PC-3 (cell line): ENCODE results near the gene CD300C. TPM values are rescaled to one million over a fixed set of nuclear protein-coding genes. Genes with fewer than 3 reads are reported as not detected.
"Not testable (repeated sequence)": the region's sequence is repeated elsewhere in the genome, so short reads cannot be mapped to it uniquely, and the experiment has no call there.

ENCODE experiments used
- ATAC-seq: fragments of 200-7000 bp; cut with Tn5 transposase; 2 replicates; pipeline ENCODE4 v1.9.1; 2020; ENCODE audit warnings: mild to moderate bottlenecking, moderate library complexity
- BruUV-seq: library from RNA; stranded (reverse); fragments of 400-500 nt; replicated peaks from 2 replicates; lab custom pipeline; 2021; lab: Mats Ljungman, UMichigan
- CTCF ChIA-PET: fragments of 300-600 bp; sonication (Branson Sonifier 250); formaldehyde crosslinking; loops from one replicate; lab custom pipeline; 2022; ENCODE audit warnings: antibody characterized with exemption; lab: Charles Lee
- POLR2A ChIA-PET: fragments of 300-600 bp; sonication (Branson Sonifier 250); formaldehyde crosslinking; loops from one replicate; lab custom pipeline; 2022; ENCODE audit warnings: antibody characterized with exemption; ENCODE audit not compliant: unreplicated experiment; lab: Charles Lee
- DNase-seq: peaks from one replicate; pipeline ENCODE4 v3.0.0-alpha.2; 2015
- H2AFZ ChIP-seq: fragments of 300-600 bp; sonication (generic); 2 replicates; pipeline ENCODE4 v1.6.0; 2016; ENCODE audit warnings: antibody characterized with exemption, low read length
- H3F3A ChIP-seq: fragments of 300-600 bp; sonication (generic); one replicate; pipeline ENCODE4 v1.6.0; 2017; ENCODE audit warnings: antibody characterized with exemption, low read length, control low read depth, mild to moderate bottlenecking; ENCODE audit not compliant: unreplicated experiment
- H3K27ac ChIP-seq: fragments of 300-600 bp; sonication (generic); 2 replicates; pipeline ENCODE4 v1.5.1; 2016; ENCODE audit warnings: mild to moderate bottlenecking, low read length
- H3K27me3 ChIP-seq: fragments of 300-600 bp; sonication (generic); 2 replicates; pipeline ENCODE4 v1.6.1; 2016; ENCODE audit warnings: low read length, mixed read lengths
- H3K36me3 ChIP-seq: fragments of 300-600 bp; sonication (generic); 2 replicates; pipeline ENCODE4 v1.6.1; 2016; ENCODE audit warnings: low read depth, mixed run types, low read length, mixed read lengths
- H3K4me1 ChIP-seq: fragments of 300-600 bp; sonication (generic); 2 replicates; pipeline ENCODE4 v1.5.1; 2016; ENCODE audit warnings: low read length; ENCODE audit not compliant: insufficient read depth
- H3K4me2 ChIP-seq: fragments of 300-600 bp; sonication (generic); 2 replicates; pipeline ENCODE4 v1.6.0; 2016; ENCODE audit warnings: low read length
- H3K4me3 ChIP-seq: fragments of 300-600 bp; sonication (generic); 2 replicates; pipeline ENCODE4 v1.5.1; 2016; ENCODE audit warnings: mild to moderate bottlenecking, low read length, mixed read lengths
- H3K79me2 ChIP-seq: fragments of 300-600 bp; sonication (generic); 2 replicates; pipeline ENCODE4 v1.6.1; 2017; ENCODE audit warnings: low read length, mixed read lengths
- H3K9ac ChIP-seq: fragments of 300-600 bp; sonication (generic); 2 replicates; pipeline ENCODE4 v1.6.0; 2016; ENCODE audit warnings: mild to moderate bottlenecking, low read length
- H3K9me2 ChIP-seq: fragments of 300-600 bp; sonication (generic); replicated peaks from 2 replicates; pipeline ENCODE4 v1.6.1; 2016; ENCODE audit warnings: mixed run types, low read length, mixed read lengths
- H3K9me3 ChIP-seq: fragments of 300-600 bp; sonication (generic); 2 replicates; pipeline ENCODE4 v1.6.1; 2016; ENCODE audit warnings: low read length, mixed read lengths
- H4K20me1 ChIP-seq: fragments of 300-600 bp; sonication (generic); 2 replicates; pipeline ENCODE4 v1.6.1; 2016; ENCODE audit warnings: low read length, mixed read lengths
- EZH2 ChIP-seq: fragments of 300-600 bp; sonication (generic); IDR thresholded peaks from one replicate; pipeline ENCODE4 v1.6.1; 2017; ENCODE audit warnings: antibody characterized with exemption, mild to moderate bottlenecking, low read length; ENCODE audit not compliant: unreplicated experiment
- EZH2phosphoT487 ChIP-seq: fragments of 300-600 bp; sonication (generic); IDR thresholded peaks from 2 replicates; pipeline ENCODE4 v1.6.1; 2018; ENCODE audit warnings: mild to moderate bottlenecking, antibody characterized with exemption, low read length, borderline replicate concordance
- intact Hi-C: fragments of 100-400 bp; cut with micrococcal nuclease; formaldehyde crosslinking; loops from 2 replicates; pipeline ENCODE4 v1.9.0; 2023
- total RNA-seq: library from RNA; depleted of rRNA; stranded (reverse); fragments of >200 nt; gene quantifications from 2 replicates; pipeline ENCODE4 v1.2.3, GENCODE V29; 2014
- TF ChIP-seq, protein P1 (sequence below): fragments of 300-600 bp; sonication (generic); conservative IDR thresholded peaks from 2 replicates; pipeline ENCODE4 v1.5.1; 2017; ENCODE audit warnings: antibody characterized with exemption, low read depth, mild to moderate bottlenecking, low read length

The CD300C gene
- total RNA-seq, 1 experiment from 2014 or later = not detected

DNA sequence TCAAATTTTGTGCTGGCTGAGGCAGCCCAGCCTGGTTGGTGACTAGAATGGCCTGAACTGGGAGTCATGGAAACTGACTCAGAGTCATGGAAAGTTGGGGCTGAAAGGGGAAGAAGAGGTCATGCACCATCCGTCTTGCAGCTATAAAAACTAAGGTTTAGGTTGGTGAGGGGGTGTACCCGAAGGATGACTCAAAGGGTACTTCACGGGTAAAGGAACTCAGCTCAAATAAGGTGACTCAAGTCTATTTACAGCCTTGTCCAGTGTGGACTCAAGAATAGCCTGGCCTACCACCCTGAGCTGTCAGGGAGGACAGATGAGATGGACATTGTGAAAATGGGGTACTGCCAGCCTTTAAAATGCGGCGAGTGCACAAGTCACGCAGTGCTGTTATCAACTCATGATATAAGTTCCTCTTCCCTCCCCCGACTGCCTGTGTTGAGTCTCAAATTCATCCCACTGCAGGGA lies 33.3 kb downstream of the CD300C start:
- DNase-seq (peak; percentile 89), ATAC-seq (peak; percentile 87)
- POLR2A ChIA-PET = interaction anchor here (0.6 kb wide), 1 partner anchor 1113 kb away, joined by 4 read pairs; no protein-coding TSS in a partner anchor
- H4K20me1 ChIP-seq = no peaks in the 10 kb centered on the region
- peak overlapping the region; percentile 54; the same call in 1 of the 2 replicates for H3K9ac ChIP-seq
- H3K9me2 ChIP-seq = no peaks in the 10 kb centered on the region
- no peak overlapping the region for H2AFZ ChIP-seq
- H3F3A ChIP-seq = peaks cover 12% of the 10 kb centered on the region
- intact Hi-C loops = no loop called here
- CTCF ChIA-PET = no interaction called here
- H3K27me3 ChIP-seq = no peaks in the 10 kb centered on the region
- peak overlapping the region; percentile 16; the same call in 1 of the 2 replicates for H3K4me3 ChIP-seq
- TF ChIP-seq EZH2 (no peak), EZH2phosphoT487 (no peak)
- TF ChIP-seq, protein P1, sequence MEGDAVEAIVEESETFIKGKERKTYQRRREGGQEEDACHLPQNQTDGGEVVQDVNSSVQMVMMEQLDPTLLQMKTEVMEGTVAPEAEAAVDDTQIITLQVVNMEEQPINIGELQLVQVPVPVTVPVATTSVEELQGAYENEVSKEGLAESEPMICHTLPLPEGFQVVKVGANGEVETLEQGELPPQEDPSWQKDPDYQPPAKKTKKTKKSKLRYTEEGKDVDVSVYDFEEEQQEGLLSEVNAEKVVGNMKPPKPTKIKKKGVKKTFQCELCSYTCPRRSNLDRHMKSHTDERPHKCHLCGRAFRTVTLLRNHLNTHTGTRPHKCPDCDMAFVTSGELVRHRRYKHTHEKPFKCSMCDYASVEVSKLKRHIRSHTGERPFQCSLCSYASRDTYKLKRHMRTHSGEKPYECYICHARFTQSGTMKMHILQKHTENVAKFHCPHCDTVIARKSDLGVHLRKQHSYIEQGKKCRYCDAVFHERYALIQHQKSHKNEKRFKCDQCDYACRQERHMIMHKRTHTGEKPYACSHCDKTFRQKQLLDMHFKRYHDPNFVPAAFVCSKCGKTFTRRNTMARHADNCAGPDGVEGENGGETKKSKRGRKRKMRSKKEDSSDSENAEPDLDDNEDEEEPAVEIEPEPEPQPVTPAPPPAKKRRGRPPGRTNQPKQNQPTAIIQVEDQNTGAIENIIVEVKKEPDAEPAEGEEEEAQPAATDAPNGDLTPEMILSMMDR = no peak
- peaks cover 20% of the 10 kb centered on the region for H3K4me1 ChIP-seq
- no peaks in the 10 kb centered on the region for H3K36me3 ChIP-seq
- peak overlapping the region; percentile 60 for H3K4me2 ChIP-seq
- peaks cover 9% of the 10 kb centered on the region; the same call in 1 of the 2 replicates for H3K9me3 ChIP-seq
- no peaks in the 10 kb centered on the region for H3K79me2 ChIP-seq
- no TSS peak for BruUV-seq
- H3K27ac ChIP-seq = peak overlapping the region; percentile 90

DNA sequence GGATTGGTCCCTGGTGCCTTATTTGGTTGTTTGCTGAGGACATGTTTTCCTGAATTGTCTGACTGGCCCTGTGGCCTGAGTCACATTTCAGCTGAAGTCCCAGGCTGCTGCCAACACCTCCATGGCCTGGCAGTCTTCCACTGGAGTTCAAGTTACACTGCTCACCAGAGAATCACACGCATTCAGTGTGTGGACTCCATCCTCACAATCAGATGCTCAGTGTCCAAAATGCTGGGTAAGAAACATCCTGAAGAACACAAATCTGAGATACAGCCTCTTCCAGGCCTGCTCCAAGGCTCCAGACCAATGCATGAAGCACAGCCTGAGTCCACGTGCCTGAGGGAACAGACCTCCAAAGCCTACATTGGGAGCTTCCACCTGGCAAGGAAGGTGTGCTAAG lies 33.9 kb downstream of the CD300C start:
- ChIA-PET CTCF (no interaction called here), POLR2A (no interaction called here)
- H3K4me1 ChIP-seq = peaks cover 20% of the 10 kb centered on the region
- H3F3A ChIP-seq = peaks cover 12% of the 10 kb centered on the region
- H3K9me3 ChIP-seq = peaks cover 9% of the 10 kb centered on the region; the same call in 1 of the 2 replicates
- DNase-seq (peak; percentile 83), ATAC-seq (peak; percentile 83)
- H3K36me3 ChIP-seq = no peaks in the 10 kb centered on the region
- no peak overlapping the region for H2AFZ ChIP-seq
- H3K27me3 ChIP-seq = peaks cover 3% of the 10 kb centered on the region; the same call in 1 of the 2 replicates
- H3K9ac ChIP-seq = peak overlapping the region; percentile 54
- peak overlapping the region; percentile 16 for H3K4me3 ChIP-seq
- peak overlapping the region; percentile 60 for H3K4me2 ChIP-seq
- intact Hi-C loops = no loop called here
- BruUV-seq = no TSS peak
- no peaks in the 10 kb centered on the region for H3K79me2 ChIP-seq
- H3K27ac ChIP-seq = peak overlapping the region; percentile 90
- no peak for TF ChIP-seq EZH2
- TF ChIP-seq, protein P1 = no peak
- TF ChIP-seq EZH2phosphoT487 = no peak
- H3K9me2 ChIP-seq = no peaks in the 10 kb centered on the region
- H4K20me1 ChIP-seq = no peaks in the 10 kb centered on the region

DNA sequence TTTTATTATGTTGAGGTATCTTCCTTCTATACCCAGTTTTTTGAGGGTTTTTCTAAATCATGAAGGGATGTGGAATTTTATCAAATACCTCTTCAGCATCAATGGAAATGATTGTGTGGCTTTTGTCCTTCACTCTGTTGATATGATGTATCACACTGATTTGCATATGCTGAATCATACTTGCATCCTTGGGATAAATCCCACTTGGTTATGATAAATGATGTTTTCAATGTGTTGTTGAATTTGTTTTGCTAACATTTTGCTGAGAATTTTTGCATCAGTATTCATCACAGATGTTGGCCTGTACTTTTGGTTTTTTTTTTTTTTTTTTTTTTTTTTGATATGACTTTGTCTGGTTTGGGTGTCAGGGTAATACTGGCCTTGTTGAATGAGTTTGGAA lies 37.8 kb downstream of the CD300C start:
- CTCF ChIA-PET = no interaction called here
- BruUV-seq = no TSS peak

DNA sequence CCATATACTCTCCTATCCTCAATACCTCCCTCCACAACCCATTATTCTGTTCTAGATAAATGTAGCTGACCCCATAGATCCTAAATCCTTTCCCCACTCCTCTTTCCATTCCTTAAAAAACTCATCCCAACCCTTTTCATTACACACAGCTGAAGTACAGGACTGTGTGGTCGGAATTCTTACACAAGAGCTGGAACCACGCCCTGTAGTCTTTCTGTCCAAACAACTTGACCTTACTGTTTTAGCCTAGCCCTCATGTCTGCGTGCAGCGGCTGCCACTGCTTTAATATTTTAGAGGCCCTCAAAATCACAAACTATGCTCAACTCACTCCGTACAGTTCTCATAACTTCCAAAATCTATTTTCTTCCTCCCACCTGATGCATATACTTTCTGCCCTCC lies 42.0 kb downstream of the CD300C start:
- H3K4me3 ChIP-seq, H4K20me1 ChIP-seq, POLR2A ChIA-PET, H3K36me3 ChIP-seq, DNase-seq, BruUV-seq, H3K79me2 ChIP-seq, ATAC-seq, H3K4me1 ChIP-seq, H3K9me3 ChIP-seq, CTCF ChIA-PET, H3K9me2 ChIP-seq, H3K9ac ChIP-seq, H3K27ac ChIP-seq, intact Hi-C loops, H3K4me2 ChIP-seq, H2AFZ ChIP-seq, H3F3A ChIP-seq: not testable (repeated sequence)
- H3K27me3 ChIP-seq = peaks cover 34% of the 10 kb centered on the region

More for the DNA sequence above, 37.8 kb downstream of the CD300C start:
- Histone ChIP-seq H3K27ac (no peak overlapping the region), H2AFZ (no peak overlapping the region), H3K79me2 (no peaks in the 10 kb centered on the region), H3K4me3 (no peak overlapping the region), H3K36me3 (no peaks in the 10 kb centered on the region), H3K9ac (no peak overlapping the region), H3K9me3 (no peaks in the 10 kb centered on the region), H4K20me1 (no peaks in the 10 kb centered on the region), H3K4me2 (no peak overlapping the region), H3K9me2 (no peaks in the 10 kb centered on the region), H3K4me1 (peaks cover 18% of the 10 kb centered on the region), H3K27me3 (peaks cover 29% of the 10 kb centered on the region), H3F3A (peaks cover 4% of the 10 kb centered on the region)
- no peak for TF ChIP-seq EZH2phosphoT487
- TF ChIP-seq EZH2 = no peak
- TF ChIP-seq, protein P1 = no peak
- intact Hi-C loops = no loop called here
- DNase-seq = no peak
- no peak for ATAC-seq
- POLR2A ChIA-PET = no interaction called here
